ENCODE results near the gene LRPAP1. TPM values are rescaled to one million over a fixed set of nuclear protein-coding genes. Genes with fewer than 3 reads are reported as not detected.

LRPAP1 gene
- total and polyA plus RNA-seq, 2 experiments from 2014 or later = 63.0 to 82.5 TPM

GRCh38 chr4:3495204-3495975 is 36.8 kb downstream of the LRPAP1 start:
- H3F3A ChIP-seq (replicated peaks; ENCODE audit: low read depth) = no peaks in the 10 kb centered on the region
- Mint-ChIP-seq H3K36me3 (ENCODE audit: low read depth) (no peaks in the 10 kb centered on the region), H3K4me1 (peaks cover 7% of the 10 kb centered on the region), H3K4me3 (no peak overlapping the region), H3K27me3 (ENCODE audit: insufficient read depth, low read depth, poor library complexity) (peaks cover 65% of the 10 kb centered on the region), H3K9me3 (peaks cover 4% of the 10 kb centered on the region), H3K27ac (no peak overlapping the region)
- TF ChIP-seq STAT1 (IDR thresholded peaks at IDR 0.05; ENCODE audit: unreplicated experiment) (no peak), CREB1 (CRISPR knock-in tag; IDR thresholded peaks at IDR 0.05; ENCODE audit: low read depth) (no peak), ZNF114 (CRISPR knock-in tag; IDR thresholded peaks at IDR 0.05) (no peak), ZNF462 (CRISPR knock-in tag; IDR thresholded peaks at IDR 0.05) (no peak), EZH2phosphoT487 (IDR thresholded peaks at IDR 0.05; ENCODE audit: unreplicated experiment) (no peak), JUNB (IDR thresholded peaks at IDR 0.05; ENCODE audit: unreplicated experiment) (no peak), ZNF331 (CRISPR knock-in tag; IDR thresholded peaks at IDR 0.05; ENCODE audit: low read depth) (no peak), CTCF (conservative IDR thresholded peaks at IDR 0.05; ENCODE audit: low read depth in 2 of 2) (no peak), REST (IDR thresholded peaks at IDR 0.05; ENCODE audit: unreplicated experiment) (no peak), POLR2AphosphoS5 (IDR thresholded peaks at IDR 0.05; ENCODE audit: low read depth) (no peak)
- no peak overlapping the region for H2AFZ ChIP-seq
- H3K9me2 ChIP-seq (ENCODE audit: insufficient read depth) = no peaks in the 10 kb centered on the region
- H3K4me2 ChIP-seq = no peak overlapping the region
- ATAC-seq (no peak), DNase-seq (ENCODE audit: low spot score) (no peak)
- H4K20me1 ChIP-seq (replicated peaks; ENCODE audit: insufficient read depth) = no peaks in the 10 kb centered on the region; the same call in 1 of the 2 replicates
- H3K36me3 ChIP-seq (ENCODE audit: insufficient read depth) = no peaks in the 10 kb centered on the region
- no peaks in the 10 kb centered on the region for H3K4me1 ChIP-seq (ENCODE audit: insufficient read depth)
- no peak overlapping the region for H3K4me3 ChIP-seq
- peaks cover 76% of the 10 kb centered on the region for H3K27me3 ChIP-seq (ENCODE audit: insufficient read depth)
- H3K79me2 ChIP-seq (replicated peaks; ENCODE audit: insufficient read depth) = no peaks in the 10 kb centered on the region
- no peak overlapping the region for H3K27ac ChIP-seq (ENCODE audit: low read depth)
